H1 (cell line): ENCODE measurements around the gene ACVR2A. TPM values are rescaled to one million over a fixed set of nuclear protein-coding genes. Genes with fewer than 3 reads are reported as not detected.

Experiments used
- CTCF ChIA-PET: fragments of 300-600 bp; sonication (Branson Sonifier 250); formaldehyde crosslinking; loops from one replicate; lab custom pipeline; 2021; ENCODE audit not compliant: partially characterized antibody; lab: Charles Lee
- POLR2A ChIA-PET: fragments of 300-600 bp; sonication (Branson Sonifier 250); formaldehyde crosslinking; loops from one replicate; lab custom pipeline; 2021; ENCODE audit warnings: inconsistent platforms; ENCODE audit not compliant: partially characterized antibody; lab: Charles Lee
- DNase-seq, 2 experiments: peaks; one replicate each; pipeline versions ENCODE4 v3.0.0 to v3.0.0-alpha.2; 2010 to 2022; ENCODE audit warnings: low spot score in 2 of 2, low read depth in 1 of 2, mixed read lengths in 1 of 2
- FAIRE-seq: peaks from 2 replicates; lab custom pipeline; 2011; peaks lifted over from hg19 to GRCh38; lab: Jason Lieb, UNC
- H2AFZ ChIP-seq: 2 replicates; pipeline ENCODE4 v1.8.1; 2012; ENCODE audit warnings: low read length, inconsistent platforms
- H2AK5ac ChIP-seq: 2 replicates; pipeline ENCODE4 v1.6.1; 2013; ENCODE audit warnings: low read depth, low read length
- H2BK120ac ChIP-seq: replicated peaks from 2 replicates; pipeline ENCODE3; 2013; ENCODE audit warnings: low read depth, low read length, inconsistent platforms
- H2BK12ac ChIP-seq: 2 replicates; pipeline ENCODE4 v1.6.1; 2013; ENCODE audit warnings: low read depth, low read length
- H2BK15ac ChIP-seq: 2 replicates; pipeline ENCODE4 v1.6.1; 2013; ENCODE audit warnings: low read length
- H2BK20ac ChIP-seq: 2 replicates; pipeline ENCODE4 v1.6.1; 2013; ENCODE audit warnings: low read length
- H2BK5ac ChIP-seq: 2 replicates; pipeline ENCODE4 v1.6.1; 2013; ENCODE audit warnings: low read depth, low read length
- H3K14ac ChIP-seq: 2 replicates; pipeline ENCODE4 v1.6.1; 2013; ENCODE audit warnings: inconsistent platforms; ENCODE audit not compliant: insufficient read length
- H3K18ac ChIP-seq: 2 replicates; pipeline ENCODE4 v1.6.1; 2013; ENCODE audit warnings: low read length; ENCODE audit errors: extremely low read depth
- H3K23ac ChIP-seq: 2 replicates; pipeline ENCODE4 v1.6.1; 2013; ENCODE audit warnings: inconsistent platforms; ENCODE audit not compliant: insufficient read length
- H3K23me2 ChIP-seq: 2 replicates; pipeline ENCODE4 v1.6.1; 2013; ENCODE audit warnings: low read depth, low read length
- H3K27ac ChIP-seq: 2 replicates; pipeline ENCODE4 v1.6.1; 2011; ENCODE audit warnings: low read depth, low read length, inconsistent platforms
- H3K27me3 ChIP-seq, 4 experiments: replicated peaks in 1 of 4; 1 replicate in 1 of 4; 2 replicates in 3 of 4; pipeline versions ENCODE4 v1.6.1 to v1.8.1; 2011 to 2013; ENCODE audit warnings: low read length in 3 of 4, mild to moderate bottlenecking in 3 of 4, inconsistent platforms in 2 of 4, mixed read lengths in 2 of 4, moderate library complexity in 1 of 4; ENCODE audit not compliant: control insufficient read depth in 3 of 4, insufficient read depth in 3 of 4; ENCODE audit errors: extremely low read depth in 1 of 4
- H3K36me3 ChIP-seq, 4 experiments: 2 replicates each; pipeline versions ENCODE4 v1.6.1 to v1.8.1; 2011 to 2013; ENCODE audit warnings: mild to moderate bottlenecking in 4 of 4, low read length in 3 of 4, moderate library complexity in 2 of 4, control low read depth in 1 of 4, inconsistent platforms in 1 of 4; ENCODE audit not compliant: insufficient read depth in 4 of 4, control insufficient read depth in 2 of 4
- H3K4ac ChIP-seq: replicated peaks from 2 replicates; pipeline ENCODE3; 2013; ENCODE audit warnings: low read length, low read depth, mixed read lengths, inconsistent platforms; ENCODE audit not compliant: insufficient read length
- H3K4me1 ChIP-seq, 4 experiments: replicated peaks in 1 of 4; 1 replicate in 1 of 4; 2 replicates in 3 of 4; pipeline versions ENCODE4 v1.6.1 to v1.8.1; 2011 to 2013; ENCODE audit warnings: low read length in 3 of 4, inconsistent platforms in 2 of 4, mixed read lengths in 1 of 4; ENCODE audit not compliant: insufficient read depth in 4 of 4, control insufficient read depth in 3 of 4
- H3K4me2 ChIP-seq, 2 experiments: 2 replicates each; pipeline versions ENCODE4 v1.6.1 to v1.8.1; 2011 to 2013; ENCODE audit warnings: low read depth in 2 of 2, low read length in 2 of 2, control low read depth in 1 of 2, inconsistent platforms in 1 of 2, mild to moderate bottlenecking in 1 of 2; ENCODE audit not compliant: insufficient read depth in 1 of 2
- H3K4me3 ChIP-seq, 4 experiments: fragments of 200-600, 300-600 bp in 1 of 4; sonication (generic), shearing (Covaris generic), sonication (Bioruptor Twin) in 1 of 4; 2 replicates each; pipeline versions ENCODE4 v1.5.1 to v1.8.1; 2011 to 2016; ENCODE audit warnings: low read length in 4 of 4, low read depth in 3 of 4, control low read depth in 2 of 4, inconsistent platforms in 2 of 4, mild to moderate bottlenecking in 2 of 4, mixed read lengths in 1 of 4, moderate library complexity in 1 of 4; ENCODE audit not compliant: insufficient read depth in 2 of 4; ENCODE audit errors: extremely low read depth in 1 of 4
- H3K56ac ChIP-seq: replicated peaks from 2 replicates; pipeline ENCODE3; 2013; ENCODE audit warnings: low read depth, mild to moderate bottlenecking, mixed read lengths, low read length, inconsistent platforms; ENCODE audit not compliant: insufficient read length
- H3K79me1 ChIP-seq: 2 replicates; pipeline ENCODE4 v1.6.1; 2013; ENCODE audit warnings: low read depth, low read length, control low read depth
- H3K79me2 ChIP-seq, 2 experiments: 2 replicates each; pipeline versions ENCODE4 v1.6.1 to v1.8.1; 2012 to 2013; ENCODE audit warnings: low read length in 2 of 2, mild to moderate bottlenecking in 2 of 2, inconsistent platforms in 1 of 2; ENCODE audit not compliant: insufficient read depth in 2 of 2, control insufficient read depth in 1 of 2
- H3K9ac ChIP-seq, 4 experiments: replicated peaks in 1 of 4; 1 replicate in 1 of 4; 2 replicates in 3 of 4; pipeline versions ENCODE4 v1.6.1 to v1.8.1; 2011 to 2013; ENCODE audit warnings: low read depth in 3 of 4, low read length in 3 of 4, control low read depth in 2 of 4, mild to moderate bottlenecking in 2 of 4, moderate library complexity in 2 of 4, inconsistent platforms in 1 of 4; ENCODE audit errors: extremely low read depth in 1 of 4
- H3K9me3 ChIP-seq, 2 experiments: 2 replicates each; pipeline versions ENCODE4 v1.6.1 to v1.8.1; 2012 to 2013; ENCODE audit warnings: mild to moderate bottlenecking in 2 of 2, moderate library complexity in 2 of 2, control low read depth in 1 of 2, inconsistent platforms in 1 of 2, low read depth in 1 of 2, low read length in 1 of 2, mixed read lengths in 1 of 2; ENCODE audit not compliant: insufficient read depth in 2 of 2
- H4K20me1 ChIP-seq, 2 experiments: replicated peaks in 1 of 2; 2 replicates each; pipeline versions ENCODE3 to v1.8.1; 2011 to 2013; ENCODE audit warnings: inconsistent platforms in 2 of 2, low read length in 2 of 2, mild to moderate bottlenecking in 1 of 2; ENCODE audit not compliant: insufficient read depth in 2 of 2, control insufficient read depth in 1 of 2
- H4K5ac ChIP-seq: 2 replicates; pipeline ENCODE4 v1.6.1; 2013; ENCODE audit warnings: low read length, low read depth, mixed read lengths, inconsistent platforms; ENCODE audit not compliant: insufficient read length
- H4K8ac ChIP-seq: 2 replicates; pipeline ENCODE4 v1.8.0; 2013; ENCODE audit warnings: mild to moderate bottlenecking, moderate library complexity, low read length, inconsistent platforms; ENCODE audit not compliant: insufficient read depth; ENCODE audit errors: extremely low read depth
- H4K91ac ChIP-seq: replicated peaks from 2 replicates; pipeline ENCODE3; 2013; ENCODE audit warnings: low read length, mixed read lengths, inconsistent platforms; ENCODE audit not compliant: insufficient read length
- BACH1 ChIP-seq: IDR thresholded peaks from 2 replicates; pipeline ENCODE4 v1.6.1; 2012; ENCODE audit warnings: low read length, improper control_type of control experiment
- CEBPB ChIP-seq: IDR thresholded peaks from 2 replicates; pipeline ENCODE4 v1.6.1; 2012; ENCODE audit warnings: low read depth, low read length
- CREB1 ChIP-seq: IDR thresholded peaks from 2 replicates; pipeline ENCODE4 v1.6.1; 2012; ENCODE audit warnings: inconsistent platforms
- GABPA ChIP-seq: IDR thresholded peaks from 2 replicates; pipeline ENCODE4 v1.6.1; 2011; ENCODE audit warnings: mild to moderate bottlenecking, low read length, moderate library complexity, borderline replicate concordance; ENCODE audit not compliant: insufficient read depth
- HDAC2 ChIP-seq, 2 experiments: fragments of 300-600 bp in 1 of 2; sonication (generic) in 1 of 2; IDR thresholded peaks; 2 replicates each; pipeline ENCODE4 v1.6.1; 2011 to 2012; ENCODE audit warnings: low read depth in 2 of 2, low read length in 2 of 2, mild to moderate bottlenecking in 2 of 2, moderate library complexity in 2 of 2, borderline replicate concordance in 1 of 2, inconsistent platforms in 1 of 2
- JUND ChIP-seq: IDR thresholded peaks from 2 replicates; pipeline ENCODE4 v1.6.1; 2011; ENCODE audit warnings: mild to moderate bottlenecking, improper control_type of control experiment, low read length
- NRF1 ChIP-seq: IDR thresholded peaks from 2 replicates; pipeline ENCODE4 v1.6.1; 2011; ENCODE audit warnings: mild to moderate bottlenecking, low read depth, low read length, improper control_type of control experiment
- POLR2A ChIP-seq, 2 experiments: IDR thresholded peaks; 1 replicate in 1 of 2; 2 replicates in 1 of 2; pipeline ENCODE4 v1.6.1; 2011; ENCODE audit warnings: low read depth in 2 of 2, low read length in 2 of 2, mild to moderate bottlenecking in 2 of 2; ENCODE audit errors: control extremely low read depth in 1 of 2
- POLR2AphosphoS5 ChIP-seq: IDR thresholded peaks from 2 replicates; pipeline ENCODE4 v1.6.1; 2011; ENCODE audit warnings: low read depth, low read length
- SAP30 ChIP-seq: fragments of 300-600 bp; sonication (generic); IDR thresholded peaks from 2 replicates; pipeline ENCODE4 v1.7.1; 2012; ENCODE audit warnings: low read length, moderate library complexity, mild to moderate bottlenecking, inconsistent platforms; ENCODE audit not compliant: insufficient read depth, insufficient replicate concordance
- SP1 ChIP-seq: IDR thresholded peaks from 2 replicates; pipeline ENCODE4 v1.6.1; 2011; ENCODE audit warnings: low read depth, low read length
- SUZ12 ChIP-seq: fragments of 200-600 bp; sonication (generic); IDR thresholded peaks from 2 replicates; pipeline ENCODE4 v1.6.1; 2012; ENCODE audit warnings: mild to moderate bottlenecking, inconsistent platforms, low read length, moderate library complexity, mixed read lengths
- TAF1 ChIP-seq: IDR thresholded peaks from 2 replicates; pipeline ENCODE4 v1.6.1; 2011; ENCODE audit warnings: mild to moderate bottlenecking, low read depth, low read length
- TBP ChIP-seq: IDR thresholded peaks from 2 replicates; pipeline ENCODE4 v1.6.1; 2011; ENCODE audit warnings: low read depth, low read length, improper control_type of control experiment
- polyA plus RNA-seq, 7 experiments: library from polyadenylated mRNA; depleted of rRNA in 3 of 7; stranded (reverse) in 5 of 7; unstranded in 2 of 7; fragments of >200 nt in 5 of 7; fragments of 200-250 nt in 2 of 7; gene quantifications; 1 replicate in 5 of 7; 2 replicates in 1 of 7; 4 replicates in 1 of 7; pipeline versions ENCODE4 v1.2.1 to v1.2.3, GENCODE V29; 2011 to 2013; ENCODE audit warnings: missing spikeins in 2 of 7, mixed read lengths in 2 of 7
- total RNA-seq: library from RNA; stranded (reverse); fragmentation: NEBNext Ultra II Directional; extraction: Animal tissue kit (Norgen Biotek cat#: 25700); gene quantifications from 2 replicates; pipeline ENCODE4 v1.2.1, GENCODE V29; 2021
- TF ChIP-seq, protein P1 (sequence below): IDR thresholded peaks from 2 replicates; pipeline ENCODE4 v1.6.1; 2011; ENCODE audit warnings: low read depth, mild to moderate bottlenecking, low read length; ENCODE audit not compliant: insufficient read depth
- TF ChIP-seq, protein P2 (sequence below): IDR thresholded peaks from 2 replicates; pipeline ENCODE4 v1.6.1; 2012; ENCODE audit warnings: inconsistent platforms

The ACVR2A gene
- total and polyA plus RNA-seq, 2 of the 8 experiments (the other 6 are each of a cell fraction or from before 2014, with no cell fraction given), result 3.4 to 18.1 TPM

DNA sequence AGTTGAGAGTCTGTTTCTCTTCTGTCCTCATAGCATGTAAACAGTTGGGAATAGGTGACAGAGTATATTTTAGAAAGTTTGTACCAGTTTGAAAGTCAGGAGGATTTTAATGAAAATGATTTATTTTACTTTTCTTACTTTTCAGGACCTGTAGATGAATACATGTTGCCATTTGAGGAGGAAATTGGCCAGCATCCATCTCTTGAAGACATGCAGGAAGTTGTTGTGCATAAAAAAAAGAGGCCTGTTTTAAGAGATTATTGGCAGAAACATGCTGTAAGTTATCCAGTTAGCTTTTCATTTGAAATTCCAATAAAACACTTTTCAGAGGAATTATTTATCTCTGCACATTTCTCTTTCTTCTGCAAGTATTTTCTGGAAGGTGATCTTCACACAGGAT, 81.1 kb downstream of the ACVR2A start:
- Histone ChIP-seq H4K8ac (no peak overlapping the region; the same call in 1 of the 2 replicates), H2BK15ac (no peak overlapping the region), H4K5ac (no peak overlapping the region), H2BK12ac (no peak overlapping the region), H3K4me1 (no peaks in the 10 kb centered on the region), H3K23me2 (no peaks in the 10 kb centered on the region), H2AK5ac (no peak overlapping the region), H3K27me3 (no peaks in the 10 kb centered on the region), H3K4me3 (no peak overlapping the region), H3K36me3 (peaks cover 0 to 13% (median 3%) of the 10 kb centered on the region in 4 experiments; a peak in 4 of 8 replicates), H3K14ac (no peak overlapping the region), H3K18ac (no peak overlapping the region), H3K79me1 (no peaks in the 10 kb centered on the region), H3K4ac (no peak overlapping the region), H2AFZ (no peak overlapping the region), H2BK120ac (no peak overlapping the region), H2BK20ac (no peak overlapping the region), H3K56ac (no peak overlapping the region), H4K20me1 (no peaks in the 10 kb centered on the region), H3K23ac (no peak overlapping the region), H3K27ac (no peak overlapping the region), H2BK5ac (no peak overlapping the region), H3K9me3 (no peaks in the 10 kb centered on the region), H3K4me2 (no peak overlapping the region), H4K91ac (no peak overlapping the region), H3K9ac (no peak overlapping the region), H3K79me2 (no peaks in the 10 kb centered on the region)
- DNase-seq (no peak), FAIRE-seq (no peak)
- CTCF ChIA-PET, result interaction anchor here (1.1 kb wide), 1 partner anchor 177 kb away, joined by 3 read pairs; no protein-coding TSS in a partner anchor
- POLR2A ChIA-PET, result no interaction called here
- TF ChIP-seq TAF1 (no peak), SP1 (no peak), SUZ12 (no peak), TBP (no peak), CREB1 (no peak), NRF1 (no peak), JUND (no peak), HDAC2 (IDR thresholded peaks at IDR 0.05; ENCODE audit: borderline replicate concordance in 1 of 2, low read depth in 2 of 2, low read length in 2 of 2) (no peak), POLR2A (IDR thresholded peaks at IDR 0.05; ENCODE audit: control extremely low read depth in 1 of 2, low read depth in 2 of 2, low read length in 2 of 2) (no peak), GABPA (no peak), POLR2AphosphoS5 (no peak), SAP30 (no peak), BACH1 (no peak), CEBPB (no peak)
- TF ChIP-seq, protein P1, sequence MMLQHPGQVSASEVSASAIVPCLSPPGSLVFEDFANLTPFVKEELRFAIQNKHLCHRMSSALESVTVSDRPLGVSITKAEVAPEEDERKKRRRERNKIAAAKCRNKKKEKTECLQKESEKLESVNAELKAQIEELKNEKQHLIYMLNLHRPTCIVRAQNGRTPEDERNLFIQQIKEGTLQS, result no peak
- TF ChIP-seq, protein P2, sequence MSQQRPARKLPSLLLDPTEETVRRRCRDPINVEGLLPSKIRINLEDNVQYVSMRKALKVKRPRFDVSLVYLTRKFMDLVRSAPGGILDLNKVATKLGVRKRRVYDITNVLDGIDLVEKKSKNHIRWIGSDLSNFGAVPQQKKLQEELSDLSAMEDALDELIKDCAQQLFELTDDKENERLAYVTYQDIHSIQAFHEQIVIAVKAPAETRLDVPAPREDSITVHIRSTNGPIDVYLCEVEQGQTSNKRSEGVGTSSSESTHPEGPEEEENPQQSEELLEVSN, result no peak
